ENCODE results near the gene ZFPM1.

The ZFPM1 gene

DNA sequence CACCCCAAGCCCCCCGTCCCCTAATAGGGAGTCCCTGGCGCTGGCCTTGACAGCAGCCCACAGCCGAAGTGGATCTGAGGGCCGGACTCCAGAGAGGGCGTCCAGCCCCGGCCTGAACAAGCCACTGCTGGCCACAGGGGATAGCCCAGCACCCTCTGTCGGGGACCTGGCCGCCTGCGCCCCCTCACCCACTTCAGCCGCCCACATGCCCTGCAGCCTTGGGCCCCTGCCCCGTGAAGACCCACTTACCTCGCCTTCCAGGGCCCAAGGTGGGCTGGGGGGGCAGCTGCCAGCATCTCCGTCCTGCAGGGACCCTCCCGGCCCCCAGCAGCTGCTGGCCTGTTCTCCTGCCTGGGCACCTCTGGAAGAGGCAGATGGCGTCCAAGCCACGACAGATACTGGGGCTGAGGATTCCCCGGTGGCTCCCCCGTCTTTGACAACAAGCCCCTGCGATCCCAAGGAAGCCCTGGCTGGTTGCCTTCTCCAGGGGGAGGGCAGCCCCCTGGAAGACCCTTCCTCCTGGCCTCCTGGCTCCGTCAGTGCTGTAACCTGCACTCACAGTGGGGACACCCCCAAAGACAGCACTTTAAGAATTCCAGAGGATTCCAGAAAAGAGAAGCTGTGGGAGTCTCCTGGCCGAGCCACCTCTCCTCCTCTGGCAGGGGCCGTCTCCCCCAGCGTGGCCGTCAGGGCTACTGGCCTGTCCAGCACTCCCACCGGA, 19.3 kb upstream of the ZFPM1 start:
- no peak for TF ChIP-seq EZH2phosphoT487 (conservative IDR thresholded peaks at IDR 0.05; ENCODE audit: low read length)
- TF ChIP-seq, protein P1, sequence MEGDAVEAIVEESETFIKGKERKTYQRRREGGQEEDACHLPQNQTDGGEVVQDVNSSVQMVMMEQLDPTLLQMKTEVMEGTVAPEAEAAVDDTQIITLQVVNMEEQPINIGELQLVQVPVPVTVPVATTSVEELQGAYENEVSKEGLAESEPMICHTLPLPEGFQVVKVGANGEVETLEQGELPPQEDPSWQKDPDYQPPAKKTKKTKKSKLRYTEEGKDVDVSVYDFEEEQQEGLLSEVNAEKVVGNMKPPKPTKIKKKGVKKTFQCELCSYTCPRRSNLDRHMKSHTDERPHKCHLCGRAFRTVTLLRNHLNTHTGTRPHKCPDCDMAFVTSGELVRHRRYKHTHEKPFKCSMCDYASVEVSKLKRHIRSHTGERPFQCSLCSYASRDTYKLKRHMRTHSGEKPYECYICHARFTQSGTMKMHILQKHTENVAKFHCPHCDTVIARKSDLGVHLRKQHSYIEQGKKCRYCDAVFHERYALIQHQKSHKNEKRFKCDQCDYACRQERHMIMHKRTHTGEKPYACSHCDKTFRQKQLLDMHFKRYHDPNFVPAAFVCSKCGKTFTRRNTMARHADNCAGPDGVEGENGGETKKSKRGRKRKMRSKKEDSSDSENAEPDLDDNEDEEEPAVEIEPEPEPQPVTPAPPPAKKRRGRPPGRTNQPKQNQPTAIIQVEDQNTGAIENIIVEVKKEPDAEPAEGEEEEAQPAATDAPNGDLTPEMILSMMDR (IDR thresholded peaks at IDR 0.05; ENCODE audit: insufficient read depth, low read length, poor library complexity, severe bottlenecking) = no peak
- Histone ChIP-seq H3K9me3 (ENCODE audit: insufficient read depth, low read length) (no peaks in the 10 kb centered on the region), H3F3A (ENCODE audit: insufficient read depth) (no peaks in the 10 kb centered on the region), H3K9me2 (replicated peaks; ENCODE audit: insufficient read depth, low read length) (no peaks in the 10 kb centered on the region), H3K27ac (ENCODE audit: low read depth, low read length) (no peak overlapping the region), H3K27me3 (ENCODE audit: low read length) (no peaks in the 10 kb centered on the region), H2AFZ (ENCODE audit: low read depth, low read length, severe bottlenecking) (no peak overlapping the region), H3K9ac (ENCODE audit: low read length) (no peak overlapping the region), H3K79me2 (ENCODE audit: insufficient read depth, low read length) (no peaks in the 10 kb centered on the region), H3K4me2 (ENCODE audit: low read depth, low read length, poor library complexity, severe bottlenecking) (no peak overlapping the region), H3K4me3 (ENCODE audit: insufficient read depth, low read length, poor library complexity, severe bottlenecking) (no peak overlapping the region), H4K20me1 (ENCODE audit: low read depth, low read length) (no peaks in the 10 kb centered on the region), H3K36me3 (ENCODE audit: low read length) (no peaks in the 10 kb centered on the region)

- no peaks in the 10 kb centered on the region for H3K9me2 ChIP-seq (replicated peaks; ENCODE audit: insufficient read depth, low read length)
- no peaks in the 10 kb centered on the region for H3K9me3 ChIP-seq (ENCODE audit: insufficient read depth, low read length)
- no peak overlapping the region for H3K27ac ChIP-seq (ENCODE audit: low read depth, low read length)
- TF ChIP-seq EZH2phosphoT487 (conservative IDR thresholded peaks at IDR 0.05; ENCODE audit: low read length) = no peak
- TF ChIP-seq, protein P1 (IDR thresholded peaks at IDR 0.05; ENCODE audit: insufficient read depth, low read length, poor library complexity, severe bottlenecking) = no peak
- no peaks in the 10 kb centered on the region for H3K79me2 ChIP-seq (ENCODE audit: insufficient read depth, low read length)
- H4K20me1 ChIP-seq (ENCODE audit: low read depth, low read length) = no peaks in the 10 kb centered on the region
- no peak overlapping the region for H3K4me2 ChIP-seq (ENCODE audit: low read depth, low read length, poor library complexity, severe bottlenecking)
- no peaks in the 10 kb centered on the region for H3F3A ChIP-seq (ENCODE audit: insufficient read depth)
- no peak overlapping the region for H2AFZ ChIP-seq (ENCODE audit: low read depth, low read length, severe bottlenecking)
- no peak overlapping the region for H3K9ac ChIP-seq (ENCODE audit: low read length)
- no peaks in the 10 kb centered on the region for H3K27me3 ChIP-seq (ENCODE audit: low read length)
- H3K36me3 ChIP-seq (ENCODE audit: low read length) = no peaks in the 10 kb centered on the region
- H3K4me3 ChIP-seq (ENCODE audit: insufficient read depth, low read length, poor library complexity, severe bottlenecking) = no peak overlapping the region
Observed at GRCh38 chr16:88434353-88434690, 18.8 kb upstream of the ZFPM1 start.

DNA sequence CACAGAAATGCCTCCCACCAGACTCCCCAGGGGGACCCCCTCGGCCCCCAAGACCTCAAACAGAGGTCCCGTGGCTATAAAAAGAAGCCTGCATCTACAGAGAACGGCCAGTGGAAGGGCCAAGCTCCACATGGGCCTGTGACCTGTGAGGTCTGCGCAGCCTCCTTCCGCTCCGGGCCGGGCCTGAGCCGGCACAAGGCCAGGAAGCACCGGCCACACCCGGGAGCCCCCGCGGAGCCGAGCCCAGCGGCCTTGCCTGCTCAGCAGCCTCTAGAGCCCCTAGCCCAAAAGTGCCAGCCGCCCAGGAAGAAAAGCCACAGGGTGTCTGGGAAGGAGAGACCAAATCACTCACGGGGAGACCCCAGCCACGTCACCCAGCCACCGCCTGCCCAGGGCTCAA, 18.3 kb upstream of the ZFPM1 start:
- H3K9ac ChIP-seq (ENCODE audit: low read length) = no peak overlapping the region
- H3K9me3 ChIP-seq (ENCODE audit: insufficient read depth, low read length) = no peaks in the 10 kb centered on the region
- no peaks in the 10 kb centered on the region for H3K27me3 ChIP-seq (ENCODE audit: low read length)
- no peaks in the 10 kb centered on the region for H3K9me2 ChIP-seq (replicated peaks; ENCODE audit: insufficient read depth, low read length)
- no peaks in the 10 kb centered on the region for H4K20me1 ChIP-seq (ENCODE audit: low read depth, low read length)
- no peak overlapping the region for H3K27ac ChIP-seq (ENCODE audit: low read depth, low read length)
- no peak overlapping the region for H3K4me2 ChIP-seq (ENCODE audit: low read depth, low read length, poor library complexity, severe bottlenecking)
- no peak overlapping the region for H2AFZ ChIP-seq (ENCODE audit: low read depth, low read length, severe bottlenecking)
- no peak for TF ChIP-seq EZH2phosphoT487 (conservative IDR thresholded peaks at IDR 0.05; ENCODE audit: low read length)
- TF ChIP-seq, protein P1 (IDR thresholded peaks at IDR 0.05; ENCODE audit: insufficient read depth, low read length, poor library complexity, severe bottlenecking) = no peak
- no peaks in the 10 kb centered on the region for H3F3A ChIP-seq (ENCODE audit: insufficient read depth)
- no peaks in the 10 kb centered on the region for H3K79me2 ChIP-seq (ENCODE audit: insufficient read depth, low read length)
- no peaks in the 10 kb centered on the region for H3K36me3 ChIP-seq (ENCODE audit: low read length)
- no peak overlapping the region for H3K4me3 ChIP-seq (ENCODE audit: insufficient read depth, low read length, poor library complexity, severe bottlenecking)

All from SU-DHL-6 (cell line).